KMS-11 (cell line): ENCODE data around the gene ANAPC16.

ENCODE experiments used
- H2AFZ ChIP-seq: fragments of 200-600 bp; sonication (generic); 2 replicates; pipeline ENCODE4 v1.6.1; 2016; ENCODE audit warnings: antibody characterized with exemption, mixed run types, low read depth
- H3K27ac ChIP-seq: fragments of 200-600 bp; sonication (generic); 2 replicates; pipeline ENCODE4 v1.6.1; 2016; ENCODE audit warnings: mild to moderate bottlenecking, mixed run types
- H3K27me3 ChIP-seq: fragments of 200-600 bp; sonication (generic); 2 replicates; pipeline ENCODE4 v1.6.1; 2017; ENCODE audit warnings: mild to moderate bottlenecking, low read depth, mixed run types, moderate library complexity; ENCODE audit not compliant: insufficient read depth
- H3K36me3 ChIP-seq: fragments of 200-600 bp; sonication (generic); 2 replicates; pipeline ENCODE4 v1.6.1; 2017; ENCODE audit warnings: mild to moderate bottlenecking, mixed run types; ENCODE audit not compliant: insufficient read depth
- H3K4me1 ChIP-seq: fragments of 200-600 bp; sonication (generic); 2 replicates; pipeline ENCODE4 v1.6.1; 2016; ENCODE audit warnings: mild to moderate bottlenecking, low read depth, mixed run types; ENCODE audit not compliant: poor library complexity, severe bottlenecking
- H3K4me2 ChIP-seq: fragments of 200-600 bp; sonication (generic); 2 replicates; pipeline ENCODE4 v1.7.0; 2016; ENCODE audit warnings: mild to moderate bottlenecking, mixed run types
- H3K4me3 ChIP-seq: fragments of 200-600 bp; sonication (generic); IDR thresholded peaks from 2 replicates; pipeline ENCODE4 v1.6.1; 2017; ENCODE audit warnings: low read depth, low read length, mixed read lengths; ENCODE audit not compliant: insufficient read depth
- H3K79me2 ChIP-seq: fragments of 200-600 bp; sonication (generic); 2 replicates; pipeline ENCODE4 v1.6.1; 2016; ENCODE audit warnings: low read depth, mixed run types; ENCODE audit not compliant: insufficient read depth
- H3K9ac ChIP-seq: fragments of 200-600 bp; sonication (generic); 2 replicates; pipeline ENCODE4 v1.6.1; 2016; ENCODE audit warnings: mild to moderate bottlenecking, mixed run types
- H4K20me1 ChIP-seq: fragments of 200-600 bp; sonication (generic); 2 replicates; pipeline ENCODE4 v1.6.1; 2016; ENCODE audit warnings: mild to moderate bottlenecking, mixed run types; ENCODE audit not compliant: insufficient read depth
- CTCF ChIP-seq: fragments of 200-600 bp; sonication (generic); conservative IDR thresholded peaks from 2 replicates; pipeline ENCODE4 v1.6.1; 2017; ENCODE audit warnings: low read depth, mild to moderate bottlenecking, antibody characterized with exemption, low read length, moderate library complexity, mixed read lengths

The ANAPC16 gene

GRCh38 chr10:72251635-72252034 is 35.8 kb downstream of the ANAPC16 start:
- no peak overlapping the region for H3K9ac ChIP-seq
- no peaks in the 10 kb centered on the region for H4K20me1 ChIP-seq
- H3K79me2 ChIP-seq: no peaks in the 10 kb centered on the region
- no peaks in the 10 kb centered on the region for H3K36me3 ChIP-seq
- H3K4me3 ChIP-seq: no peak overlapping the region
- TF ChIP-seq CTCF: no peak
- no peak overlapping the region for H3K4me2 ChIP-seq
- peaks cover 85% of the 10 kb centered on the region for H3K4me1 ChIP-seq
- H3K27ac ChIP-seq: no peak overlapping the region
- no peaks in the 10 kb centered on the region for H3K27me3 ChIP-seq
- H2AFZ ChIP-seq: no peak overlapping the region

DNA sequence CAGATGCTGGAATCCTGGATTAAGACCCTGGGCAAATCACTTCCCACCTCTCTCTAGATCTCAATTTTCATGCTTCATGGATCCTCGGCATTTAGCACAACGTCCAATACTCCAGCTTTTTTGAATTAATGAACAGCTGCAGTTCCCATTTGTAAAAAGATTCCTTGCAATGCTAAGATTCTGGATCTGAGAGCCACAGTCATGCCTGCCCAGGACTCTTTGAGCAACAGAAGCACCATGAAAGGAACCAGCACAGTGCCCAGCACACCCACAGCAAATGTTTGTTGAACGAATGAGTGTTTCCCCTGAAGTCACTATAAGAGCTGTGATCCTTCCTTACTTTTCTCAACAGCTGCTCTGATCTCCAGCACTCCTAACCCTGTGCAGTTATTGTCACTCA is 37.2 kb downstream of the ANAPC16 start:
- H3K27ac ChIP-seq: no peak overlapping the region; the same call in 1 of the 2 replicates
- H3K36me3 ChIP-seq: no peaks in the 10 kb centered on the region
- no peaks in the 10 kb centered on the region for H3K79me2 ChIP-seq
- H3K4me2 ChIP-seq: no peak overlapping the region; the same call in 1 of the 2 replicates
- no peak overlapping the region for H3K9ac ChIP-seq
- peaks cover 85% of the 10 kb centered on the region for H3K4me1 ChIP-seq
- H3K27me3 ChIP-seq: no peaks in the 10 kb centered on the region
- H4K20me1 ChIP-seq: no peaks in the 10 kb centered on the region
- no peak overlapping the region for H3K4me3 ChIP-seq
- H2AFZ ChIP-seq: no peak overlapping the region
- no peak for TF ChIP-seq CTCF

DNA sequence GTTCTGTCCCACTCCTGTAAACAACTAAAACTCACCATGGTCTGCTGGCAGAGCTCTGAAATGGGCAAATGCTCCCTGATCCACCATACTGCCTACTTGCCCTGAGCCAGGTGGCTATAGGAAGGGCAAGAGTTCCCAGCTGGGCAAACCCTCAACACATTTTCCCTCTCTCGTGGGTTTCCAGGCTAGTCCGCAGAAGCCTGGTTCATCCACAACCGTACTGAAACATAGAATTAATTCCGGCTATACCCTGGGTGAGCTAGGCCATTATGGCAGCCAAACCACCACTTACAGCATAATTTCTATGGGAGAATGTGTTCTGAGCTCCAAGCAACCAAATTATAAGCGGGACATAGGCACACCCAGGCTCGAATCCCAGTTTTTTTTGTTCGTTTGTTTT is 37.8 kb downstream of the ANAPC16 start:
- no peak overlapping the region for H3K4me3 ChIP-seq

DNA sequence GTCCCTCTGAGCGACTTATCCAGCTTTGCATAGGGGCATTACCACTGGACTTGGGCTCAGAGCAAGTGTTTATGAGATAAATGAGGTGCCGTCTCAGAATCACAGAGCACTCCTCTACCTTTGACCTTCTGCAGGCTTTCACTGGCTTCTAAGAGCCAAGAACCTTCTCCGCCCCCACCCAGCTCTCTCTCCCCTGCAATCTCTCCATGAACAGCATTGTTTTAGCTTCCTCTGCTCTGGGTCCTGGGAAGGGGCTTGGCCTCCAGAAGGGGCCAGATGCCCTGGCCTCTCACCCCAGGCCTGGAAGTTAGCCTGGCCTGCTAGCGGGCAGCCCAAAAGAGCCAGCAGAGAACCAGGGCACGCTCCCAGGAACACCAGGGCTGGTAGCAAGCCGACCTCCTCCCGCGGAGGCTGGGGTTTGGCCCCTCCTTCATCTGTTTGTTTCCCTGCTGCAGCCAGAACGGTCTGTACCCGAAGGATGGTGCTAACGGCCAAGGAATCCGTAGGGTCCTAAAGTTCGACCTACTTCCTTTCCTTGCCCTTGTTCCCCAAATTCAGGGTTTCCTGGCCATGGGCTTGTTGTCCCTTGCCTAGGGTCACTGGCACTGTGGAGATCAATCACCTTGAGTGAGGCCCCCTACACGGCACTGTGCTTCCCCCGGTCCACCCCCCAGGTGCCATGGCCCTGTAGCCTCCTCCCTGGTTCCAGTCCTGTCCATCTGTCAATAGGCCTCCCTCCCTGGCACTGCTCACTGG is 39.2 kb downstream of the ANAPC16 start:
- Histone ChIP-seq H3K4me2 (peak overlapping the region; percentile 90), H3K79me2 (no peaks in the 10 kb centered on the region), H3K27me3 (no peaks in the 10 kb centered on the region), H2AFZ (peak overlapping the region; percentile 87), H3K36me3 (no peaks in the 10 kb centered on the region), H3K4me3 (no peak overlapping the region), H3K9ac (peak overlapping the region; percentile 69), H3K27ac (peak overlapping the region; percentile 81), H4K20me1 (no peaks in the 10 kb centered on the region), H3K4me1 (peaks cover 85% of the 10 kb centered on the region)
- TF ChIP-seq CTCF: no peak

More for the DNA sequence above, 37.8 kb downstream of the ANAPC16 start:
- no peak overlapping the region for H3K9ac ChIP-seq
- H3K36me3 ChIP-seq: no peaks in the 10 kb centered on the region
- H3K4me2 ChIP-seq: peak overlapping the region; percentile 90; the same call in 1 of the 2 replicates
- no peaks in the 10 kb centered on the region for H3K79me2 ChIP-seq
- H4K20me1 ChIP-seq: no peaks in the 10 kb centered on the region
- no peak overlapping the region for H2AFZ ChIP-seq
- H3K4me1 ChIP-seq: peaks cover 85% of the 10 kb centered on the region
- TF ChIP-seq CTCF: no peak
- no peak overlapping the region; the same call in 1 of the 2 replicates for H3K27ac ChIP-seq
- no peaks in the 10 kb centered on the region for H3K27me3 ChIP-seq
